ENCODE measurements around the gene ZYG11A.

Gene ZYG11A

DNA sequence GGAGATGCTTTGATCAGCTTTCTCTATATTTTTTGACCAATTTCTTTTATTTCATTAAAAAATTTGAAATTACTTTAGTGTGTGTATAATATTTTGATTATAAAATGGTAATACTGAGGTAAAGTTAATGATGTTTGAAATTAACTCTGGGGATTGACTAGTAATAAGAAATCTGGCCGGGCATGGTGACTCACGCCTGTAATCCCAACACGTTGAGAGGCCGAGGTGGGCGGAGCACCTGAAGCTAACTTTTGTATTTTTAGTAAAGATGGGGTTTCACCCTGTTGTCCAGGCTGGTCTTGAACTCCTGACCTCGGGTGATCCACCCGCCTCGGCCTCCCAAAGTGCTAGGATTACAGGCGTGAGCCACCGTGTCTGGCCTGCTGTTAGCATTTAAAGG lies 102.0 kb downstream of the ZYG11A start:
- no peak for DNase-seq
- intact Hi-C loops (cut with DNase I), result no loop called here
